Limb (tissue), 2 donors: Measurements from ENCODE around the gene TRA2A.
"Not testable (repeated sequence)": the region's sequence is repeated elsewhere in the genome, so short reads cannot be mapped to it uniquely, and the experiment has no call there.

ENCODE experiments used
- DNase-seq, 2 donors: peaks; one replicate each; pipeline ENCODE4 v3.0.0-alpha.2; 2016; ENCODE audit errors: extremely low spot score in 2 of 2

Gene TRA2A

DNA sequence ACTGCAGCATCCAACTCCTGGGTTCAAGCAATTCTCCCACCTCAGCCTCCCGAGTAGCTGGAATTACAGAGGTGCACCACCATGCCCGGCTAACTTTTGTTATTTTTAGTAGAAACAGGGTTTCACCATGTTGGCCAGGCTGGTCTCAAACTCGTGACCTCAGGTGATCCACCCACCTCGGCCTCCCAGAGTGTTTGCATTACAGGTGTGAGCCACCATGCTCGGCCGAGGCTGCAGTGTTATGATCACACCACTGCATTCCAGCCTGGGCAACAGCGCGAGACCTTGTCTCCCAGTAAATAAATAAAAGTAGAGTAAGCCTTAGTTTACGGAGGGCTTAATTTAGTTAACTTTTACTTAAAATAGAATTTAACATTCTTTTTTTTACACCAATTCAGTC is 37.8 kb downstream of the TRA2A start:
- DNase-seq = no peak

DNA sequence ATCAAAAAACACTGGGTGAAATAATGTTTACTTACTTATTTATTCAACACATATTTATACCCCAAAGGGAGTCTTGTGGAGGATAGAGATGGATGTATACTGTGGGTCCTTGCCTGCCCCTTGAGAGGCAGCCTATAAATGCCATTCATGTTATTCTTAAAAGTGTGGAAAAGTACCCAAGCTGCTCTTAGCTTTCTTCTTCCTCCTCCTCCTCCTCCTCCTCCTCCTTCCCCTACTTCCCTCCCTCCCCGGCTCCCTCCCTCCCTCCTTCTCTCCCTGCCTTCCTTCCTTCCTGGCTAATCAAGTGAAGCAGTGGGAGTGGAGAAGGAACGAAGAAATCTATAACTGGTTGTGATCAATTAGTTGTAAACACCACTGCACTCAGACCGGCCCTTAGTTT is 40.3 kb downstream of the TRA2A start:
- DNase-seq = no peak

DNA sequence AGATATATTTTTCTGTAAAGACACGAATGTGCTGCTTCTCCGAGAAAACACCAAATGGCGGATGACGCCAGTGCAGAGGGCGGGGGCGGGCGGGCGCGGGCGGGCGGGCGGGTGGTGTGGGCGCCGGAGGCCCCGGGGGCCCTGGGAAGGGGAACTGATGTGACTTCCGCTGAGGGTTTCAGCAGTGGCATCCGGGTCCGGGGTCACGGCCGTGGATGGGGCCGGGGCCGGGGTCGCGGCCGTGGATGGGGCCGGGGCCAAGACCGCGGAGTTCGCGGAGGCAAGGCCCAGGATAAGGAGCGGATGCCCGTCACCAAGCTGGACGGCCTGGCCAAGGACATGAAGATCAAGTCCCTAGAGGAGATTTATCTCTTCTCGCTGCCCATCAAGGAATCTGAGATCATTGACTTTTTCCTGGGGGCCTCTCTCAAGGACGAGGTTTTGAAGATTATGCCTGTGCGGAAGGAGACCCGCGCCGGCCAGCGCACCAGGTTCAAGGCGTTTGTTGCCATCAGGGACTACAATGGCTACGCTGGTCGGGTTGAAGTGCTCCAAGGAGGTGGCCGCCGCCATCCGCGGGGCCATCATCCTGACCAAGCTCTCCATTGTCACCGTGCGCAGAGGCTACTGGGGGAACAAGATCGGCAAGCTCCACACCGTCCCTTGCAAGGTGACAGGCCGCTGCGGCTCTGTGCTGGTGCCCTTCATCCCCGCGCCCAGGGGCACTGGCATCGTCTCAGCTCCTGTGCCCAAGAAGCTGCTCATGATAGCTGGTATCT is 41.2 kb downstream of the TRA2A start:
- DNase-seq = peak; percentile 44 to 83

DNA sequence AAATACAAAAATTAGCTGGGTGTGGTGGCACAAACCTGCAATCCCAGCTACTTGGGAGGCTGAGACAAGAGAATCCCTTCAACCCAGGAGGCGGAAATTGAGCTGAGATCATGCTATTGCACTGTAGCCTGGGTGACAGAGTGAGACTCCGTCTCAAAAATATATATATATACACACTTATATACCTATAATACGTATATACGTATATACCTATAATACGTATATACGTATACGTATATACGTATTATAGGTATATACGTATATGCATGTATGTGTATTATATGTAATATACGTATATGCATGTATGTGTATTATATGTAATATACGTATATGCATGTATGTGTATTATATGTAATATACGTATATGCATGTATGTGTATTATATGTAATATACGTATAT is 43.1 kb downstream of the TRA2A start:
- DNase-seq = not testable (repeated sequence)

DNA sequence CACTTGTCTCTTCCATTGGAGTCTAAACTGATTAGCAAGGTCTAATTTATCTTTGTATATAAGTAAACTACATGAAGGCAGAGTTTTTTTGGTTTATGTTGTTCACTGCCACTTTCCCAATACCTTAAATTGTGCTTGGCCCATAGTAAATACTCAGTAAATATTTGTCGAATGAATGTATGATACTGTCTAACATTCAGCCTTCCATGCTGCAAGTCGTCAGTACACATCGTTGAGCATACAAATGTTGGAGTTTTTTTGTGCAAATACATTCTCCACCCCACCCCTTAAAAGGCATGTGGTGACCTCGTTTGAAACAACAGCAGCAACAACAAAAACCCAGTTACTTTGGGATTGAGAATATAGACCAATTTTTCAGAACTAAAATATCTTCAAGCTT is 44.1 kb downstream of the TRA2A start:
- DNase-seq = no peak

DNA sequence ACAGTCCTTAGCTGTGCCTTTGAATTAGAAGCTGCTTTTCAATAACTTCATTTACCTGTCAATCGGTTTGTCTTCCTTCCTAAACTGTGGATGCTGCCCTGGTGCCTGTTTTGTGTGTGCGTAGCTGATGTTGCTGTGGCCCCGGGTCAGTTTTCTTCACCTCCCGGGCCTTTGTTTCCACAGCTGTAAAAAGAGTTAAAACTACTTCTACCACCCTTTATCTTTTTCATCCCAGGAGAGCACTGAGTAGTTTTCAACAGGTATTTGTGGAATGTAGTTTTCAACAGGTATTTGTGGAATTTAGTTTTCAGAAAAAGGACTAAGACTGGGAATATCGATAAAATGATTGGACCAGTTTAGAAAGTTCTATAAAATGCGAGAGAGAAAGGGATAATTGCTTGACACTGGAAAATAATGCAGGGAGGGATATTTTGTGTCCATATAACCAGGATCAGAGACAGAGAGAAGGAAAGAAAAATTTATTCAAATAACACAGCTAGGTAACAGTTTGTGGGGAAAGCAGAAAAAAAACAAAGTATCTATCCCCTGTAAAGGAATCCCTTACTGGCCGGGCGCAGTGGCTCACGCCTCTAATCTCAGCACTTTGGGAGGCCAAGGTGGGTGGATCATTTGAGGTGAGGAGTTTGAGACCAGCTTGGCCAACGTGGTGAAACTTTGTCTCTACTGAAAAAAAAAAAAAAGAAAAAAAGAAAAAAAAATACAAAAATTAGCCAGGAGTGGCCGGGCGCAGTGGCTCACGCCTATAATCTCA is 45.6 kb downstream of the TRA2A start:
- DNase-seq = no peak

DNA sequence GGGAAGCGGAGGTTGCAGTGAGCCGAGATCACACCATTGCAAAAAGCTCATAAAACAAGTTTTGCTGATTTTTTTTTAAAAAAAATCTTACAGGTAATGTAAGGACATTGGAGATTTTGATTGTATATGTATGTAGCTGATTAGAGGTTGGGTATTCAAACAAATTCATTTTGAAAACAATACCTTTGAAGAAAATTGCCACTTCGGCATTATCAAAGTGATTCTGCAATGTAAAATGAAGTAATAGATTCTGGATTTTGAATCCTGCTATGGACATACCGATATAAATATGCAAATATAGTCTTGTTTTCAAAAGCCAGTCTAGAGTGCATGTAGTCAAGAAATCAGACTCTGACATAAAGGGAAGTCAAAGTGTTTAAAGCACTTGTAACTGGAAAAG is 49.1 kb downstream of the TRA2A start:
- DNase-seq = no peak

DNA sequence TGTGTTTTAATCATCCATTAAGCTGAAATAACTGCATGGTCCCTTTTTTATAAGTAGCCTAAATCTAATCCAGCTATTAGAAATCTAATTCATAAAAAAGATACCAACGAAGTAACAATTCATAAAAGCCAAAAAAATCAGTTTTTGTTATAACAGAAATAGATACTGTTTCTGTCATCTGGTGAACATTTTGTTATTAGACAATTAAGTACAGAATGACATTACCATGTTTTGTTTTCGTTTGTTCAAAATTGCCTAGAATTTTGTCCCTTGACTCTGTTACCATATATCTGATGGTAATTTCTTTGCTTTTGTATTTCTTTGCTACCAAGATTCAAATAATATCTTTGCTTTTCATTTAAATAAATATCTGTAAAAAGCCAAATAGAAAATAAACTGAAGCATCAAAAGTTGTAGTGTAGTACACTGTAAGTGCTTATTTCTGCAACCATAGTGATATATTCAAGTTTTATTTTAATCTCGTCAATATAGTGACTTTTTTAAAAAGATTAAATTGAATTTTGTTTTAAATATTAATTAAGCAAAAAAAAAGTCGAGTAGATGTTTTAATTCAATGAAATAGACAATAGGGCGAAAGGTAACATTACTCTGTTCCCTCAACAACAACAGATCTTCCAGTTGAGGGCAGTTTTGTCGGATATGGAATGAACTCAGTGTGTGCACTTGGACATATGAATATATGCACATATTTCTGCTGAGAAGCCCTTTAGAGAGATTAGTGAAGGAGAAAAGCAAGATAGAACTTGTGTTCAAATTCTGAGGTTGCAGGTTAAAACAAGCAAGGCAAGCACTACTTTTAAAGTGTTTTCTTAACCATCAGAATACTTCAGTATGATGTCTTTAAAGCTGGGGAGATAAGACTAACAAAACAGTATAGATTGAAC is 53.6 kb downstream of the TRA2A start:
- DNase-seq = no peak

DNA sequence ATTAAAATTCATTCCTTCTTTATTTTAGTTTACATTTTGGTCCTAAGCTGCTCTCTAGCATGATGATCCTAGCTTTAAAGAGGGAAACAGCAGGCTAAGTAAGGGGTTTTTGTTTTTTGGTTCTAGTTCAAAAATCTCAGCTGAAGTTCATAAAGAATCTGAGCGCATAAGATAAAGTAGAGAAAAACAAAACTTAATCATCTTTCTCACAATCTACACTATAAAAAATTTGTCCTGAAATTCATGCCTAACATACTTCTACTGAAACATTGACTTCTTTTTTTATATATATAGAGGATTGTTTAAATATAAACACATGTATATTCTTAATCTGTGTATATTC is 54.7 kb downstream of the TRA2A start:
- DNase-seq = no peak

DNA sequence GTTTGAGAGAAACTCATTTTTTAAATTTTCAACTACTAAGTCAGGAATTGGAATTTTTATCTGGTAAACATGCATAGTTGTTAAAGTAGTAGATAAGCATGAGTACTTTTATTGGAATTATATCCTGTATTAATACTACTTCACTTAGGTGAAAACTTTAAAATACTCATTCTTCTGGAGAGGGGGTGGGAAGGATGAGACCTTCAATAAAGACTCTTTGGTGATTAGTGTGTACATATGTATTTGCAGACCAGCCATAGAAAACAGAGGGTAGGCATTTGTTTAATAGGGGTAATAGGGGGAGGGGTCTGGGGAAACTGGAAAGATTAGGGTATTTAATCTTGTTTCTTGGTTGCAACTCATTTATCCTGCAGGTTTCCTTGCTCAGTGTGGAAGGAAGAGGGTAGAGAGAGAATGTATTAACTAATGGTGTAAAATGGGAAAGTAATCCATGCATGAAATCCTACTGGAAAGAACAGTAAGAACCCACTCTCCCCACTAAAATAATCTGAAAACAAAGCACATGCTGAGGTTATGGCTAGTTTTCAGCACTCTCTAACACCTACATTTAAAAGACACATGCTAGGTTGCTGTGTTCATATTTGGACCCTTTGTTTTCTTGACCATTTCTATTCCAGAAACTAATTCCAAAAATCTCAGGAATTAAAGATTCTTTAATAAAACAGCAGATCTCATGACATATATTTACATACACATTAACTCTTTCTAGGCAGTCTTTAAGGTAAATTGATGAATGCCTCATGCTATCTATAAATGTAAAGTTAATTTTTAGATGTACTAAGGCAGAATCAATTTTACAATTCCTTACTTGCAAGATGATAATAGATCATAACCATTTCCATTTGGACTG is 55.3 kb downstream of the TRA2A start:
- DNase-seq = no peak

DNA sequence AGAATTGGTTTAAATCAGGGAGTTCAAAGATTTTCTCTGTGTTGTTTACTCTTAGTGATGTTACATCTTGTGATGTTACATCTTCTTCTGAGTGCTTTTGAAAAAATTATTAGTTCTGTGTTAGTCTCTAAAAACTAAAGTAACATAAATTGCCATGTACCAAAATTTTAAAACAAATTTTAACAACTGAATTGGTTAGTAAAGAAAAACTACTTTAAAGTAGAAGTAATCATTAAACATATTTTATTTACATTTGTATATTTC is 56.3 kb downstream of the TRA2A start:
- DNase-seq = no peak

DNA sequence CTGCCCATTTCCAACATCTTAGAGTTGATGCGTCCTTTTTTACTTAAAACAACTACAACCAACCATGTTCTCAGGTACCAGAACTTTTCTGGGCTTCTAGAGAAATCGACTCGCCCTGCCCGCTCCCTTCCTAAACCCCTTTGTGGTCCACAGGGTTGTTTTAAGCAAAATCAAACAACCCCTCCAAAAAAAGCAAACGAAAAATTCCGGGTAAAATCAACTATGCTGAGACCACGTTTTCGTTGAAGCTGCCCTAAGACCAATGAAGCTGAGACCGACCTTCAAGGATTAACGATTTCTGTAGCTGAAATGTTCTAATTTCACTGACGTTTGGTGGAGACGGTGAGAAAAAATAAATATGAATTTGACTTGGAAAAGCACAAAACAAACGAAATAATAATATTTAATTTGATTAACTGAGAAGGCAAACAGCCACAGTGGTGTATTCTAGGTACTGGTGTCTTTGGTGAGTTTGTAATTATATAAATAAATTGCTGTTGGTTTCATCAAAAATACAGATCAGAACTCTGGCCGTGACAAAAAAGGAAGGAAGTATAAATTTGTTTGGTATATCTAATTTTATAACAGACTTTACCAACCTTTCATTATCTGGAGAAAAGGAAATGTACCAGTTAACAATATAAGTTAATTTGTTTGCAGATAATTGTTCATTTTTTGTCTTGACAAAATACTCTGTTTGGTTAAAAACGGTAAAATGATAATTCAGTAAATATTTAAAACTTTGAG is 56.8 kb downstream of the TRA2A start:
- DNase-seq = no peak

DNA sequence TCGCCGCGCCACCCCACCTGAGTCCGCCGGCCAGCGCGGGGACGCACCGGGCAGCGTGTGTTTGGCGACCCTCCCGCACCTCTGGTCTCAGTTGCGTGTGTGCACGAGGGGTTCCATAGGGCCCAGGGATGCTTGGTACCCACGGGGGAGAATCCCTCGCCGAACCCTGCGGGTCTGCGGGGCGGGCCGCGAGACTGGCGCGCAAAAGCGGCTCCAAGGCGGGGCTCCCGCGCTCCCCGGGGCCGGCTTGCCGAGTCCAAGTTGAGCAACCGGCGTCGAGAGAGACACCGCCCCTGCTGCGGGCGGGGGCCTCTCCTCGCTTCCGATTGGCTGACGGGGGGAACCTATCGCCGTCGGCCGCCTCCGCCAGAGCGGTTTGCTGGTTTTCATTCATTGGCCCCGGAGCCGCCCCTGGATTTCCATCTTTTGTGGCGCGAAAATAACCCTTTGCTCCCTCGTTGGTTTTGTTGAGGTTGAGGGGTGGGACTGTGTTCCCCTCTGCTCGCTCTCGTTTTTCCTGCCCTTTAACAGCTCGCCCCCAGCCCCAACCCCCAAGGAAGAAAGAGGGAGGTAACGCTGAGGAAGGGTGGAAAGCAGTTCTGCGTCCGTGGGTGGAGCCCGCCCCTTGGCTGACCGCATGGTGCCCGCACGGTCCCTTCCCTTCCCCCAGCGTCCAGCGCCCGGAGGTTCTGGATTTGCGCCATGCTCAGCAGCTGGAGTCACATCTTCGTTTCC is 57.5 kb downstream of the TRA2A start:
- DNase-seq = peak; percentile 96 to 97

DNA sequence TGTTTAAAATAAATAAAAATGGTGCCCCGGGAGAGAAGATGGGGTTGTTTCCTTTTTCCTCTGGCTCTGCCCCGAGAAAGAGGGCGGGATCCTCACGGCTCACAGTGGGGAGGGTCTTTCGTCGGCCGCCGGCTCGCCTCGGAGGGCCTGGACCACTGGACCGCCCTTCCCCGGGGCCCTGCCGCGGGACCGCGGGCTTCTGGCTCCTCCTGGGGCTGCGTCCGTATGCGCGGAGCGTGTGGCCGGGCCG is 58.0 kb downstream of the TRA2A start:
- DNase-seq = peak in 1 of 2 donors; percentile 53

DNA sequence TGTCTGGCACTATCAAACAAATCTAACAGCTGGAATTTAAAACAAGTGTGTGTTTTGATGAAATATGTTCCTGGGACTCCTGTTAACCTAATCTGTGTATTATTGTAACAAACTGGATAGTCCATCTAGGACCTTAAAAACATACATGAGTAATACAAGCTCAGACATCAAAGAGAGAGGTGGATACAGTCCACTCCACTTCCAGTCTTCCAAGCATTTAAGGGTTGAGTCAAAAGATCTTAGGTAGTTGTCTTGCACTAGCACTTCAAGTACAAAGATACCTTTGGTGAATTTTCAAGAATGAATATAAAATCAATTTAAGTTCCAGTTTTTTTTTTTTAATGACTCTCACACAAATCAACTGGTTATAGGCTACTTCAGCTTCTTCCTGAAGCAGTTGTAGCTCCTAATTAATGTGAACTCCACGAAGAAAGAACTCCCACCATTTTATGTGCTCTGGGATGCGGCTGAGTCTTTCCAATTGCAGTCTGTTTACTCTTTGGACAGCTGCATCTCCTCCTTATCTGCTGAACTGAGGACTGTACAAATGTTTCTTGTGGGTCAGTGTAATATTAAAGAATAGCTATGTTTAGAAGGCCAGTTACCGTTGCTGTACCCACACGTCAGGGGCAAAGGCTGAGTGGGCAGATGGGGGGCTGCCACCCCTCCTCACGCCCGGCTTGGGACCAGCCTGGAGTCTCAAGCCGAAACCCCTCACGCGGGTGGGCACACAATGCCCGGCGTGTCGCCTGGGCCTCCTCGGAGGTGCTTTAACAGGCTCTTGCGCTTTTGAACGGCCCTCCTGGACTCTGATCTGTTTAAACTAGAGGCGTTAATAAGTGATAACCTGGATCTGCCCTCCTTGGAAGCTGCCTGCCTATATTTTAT is 58.6 kb downstream of the TRA2A start:
- DNase-seq = peak in 1 of 2 donors; percentile 67

DNA sequence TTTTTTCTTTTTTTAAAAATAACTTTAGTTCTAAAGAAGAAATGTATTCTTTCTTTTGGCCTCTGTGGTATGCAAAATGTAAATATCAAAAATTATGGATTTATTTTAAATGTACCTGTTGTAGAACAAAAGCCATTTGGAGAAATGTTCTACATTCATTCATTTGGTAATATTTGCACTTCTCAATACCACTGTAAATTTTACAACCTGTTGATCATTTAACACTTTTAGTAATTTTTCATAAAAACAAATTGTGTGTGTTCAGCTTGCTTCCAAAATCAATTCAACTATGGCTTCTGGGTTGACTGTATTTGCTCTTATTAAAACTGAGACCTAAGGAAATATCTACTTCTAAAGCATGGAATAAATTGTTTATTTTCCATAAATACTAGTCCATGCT is 59.2 kb downstream of the TRA2A start:
- DNase-seq = no peak

DNA sequence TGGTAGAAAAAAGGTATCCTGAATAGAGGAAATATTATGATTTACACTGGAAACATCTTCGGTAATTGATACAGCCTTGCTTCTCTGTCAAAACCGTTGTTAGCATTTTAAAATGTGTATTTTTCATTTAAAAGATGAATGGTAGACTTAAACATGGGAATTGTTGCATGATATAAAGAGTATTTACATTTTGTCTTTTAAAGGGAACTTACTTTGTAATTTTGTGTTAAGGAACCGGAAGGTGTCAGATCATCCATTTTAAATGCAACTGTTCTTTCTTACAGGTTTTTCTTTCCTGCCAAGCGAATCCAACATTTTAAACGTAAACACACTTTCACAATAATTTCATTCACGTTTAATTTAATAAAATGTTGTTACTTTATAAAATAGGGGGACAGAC is 59.7 kb downstream of the TRA2A start:
- DNase-seq = no peak

DNA sequence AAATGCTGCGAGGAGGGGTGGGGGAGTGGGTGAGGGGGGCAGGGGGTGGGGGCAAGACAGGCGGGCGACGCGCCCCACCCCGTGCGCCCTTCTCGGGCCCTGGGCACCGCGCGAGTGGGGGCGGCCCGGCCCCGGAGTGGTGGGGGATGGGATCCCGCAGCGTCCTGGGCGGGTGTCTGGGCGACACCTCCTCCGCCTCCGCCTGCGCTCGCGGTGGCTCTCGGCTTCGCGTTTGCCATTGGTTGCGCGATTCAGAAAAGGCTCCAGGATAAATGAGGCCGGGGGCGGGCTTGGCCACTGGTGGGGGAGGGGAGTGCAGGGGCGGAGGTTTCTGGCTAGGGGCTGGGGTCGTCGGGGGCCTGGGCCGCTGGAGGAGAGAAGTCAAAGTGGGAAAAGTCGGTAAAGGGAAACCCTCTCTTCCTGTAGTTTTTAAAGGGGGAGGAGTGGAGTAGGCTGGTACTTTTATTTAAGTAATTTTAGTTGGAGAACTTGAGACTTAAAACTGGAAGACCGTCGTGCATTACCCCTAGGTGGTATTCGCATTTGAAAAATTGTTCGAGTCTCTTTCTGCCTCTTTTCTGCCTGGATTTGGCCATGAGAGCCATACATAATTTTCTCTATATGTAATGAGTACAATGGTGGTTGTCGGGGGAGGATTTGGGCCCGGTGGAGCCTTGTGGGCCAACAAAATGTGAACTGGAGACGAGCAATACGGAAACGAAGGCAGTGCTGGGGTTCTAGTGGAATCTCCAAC is 60.5 kb downstream of the TRA2A start:
- DNase-seq = peak; percentile 90 to 93
